K562 (cell line): Measurements from ENCODE around the gene LEPR. TPM values are rescaled to one million over a fixed set of nuclear protein-coding genes. Genes with fewer than 3 reads are reported as not detected.

ENCODE experiments used
- ATAC-seq: fragments of 200-7000 bp; cut with Tn5 transposase; 3 replicates; pipeline ENCODE4 v1.9.1; 2020; ENCODE audit warnings: moderate library complexity
- BruUV-seq: library from RNA; stranded (reverse); fragments of 400-500 nt; replicated peaks from 2 replicates; lab custom pipeline; 2021; lab: Mats Ljungman, UMichigan
- CTCF ChIA-PET: fragments of 300-600 bp; formaldehyde crosslinking; extraction: SDS; loops from one replicate; lab custom pipeline; 2021; ENCODE audit warnings: low intra/inter-chr PET ratio; lab: Yijun Ruan, JAX
- POLR2A ChIA-PET: fragments of 300-600, 350-650 bp; sonication (Branson Sonifier 250); formaldehyde crosslinking; extraction: SDS; loops from one replicate; lab custom pipeline; 2021; ENCODE audit warnings: antibody characterized with exemption, inconsistent platforms; lab: Yijun Ruan, JAX
- DNase-seq, 4 experiments: peaks; one replicate each; pipeline versions ENCODE4 v3.0.0 to v3.0.0-alpha.2; 2011 to 2018; ENCODE audit warnings: low spot score in 3 of 4, mixed read lengths in 3 of 4; ENCODE audit errors: extremely low read depth in 1 of 4
- FAIRE-seq: peaks from 2 replicates; lab custom pipeline; 2011; peaks lifted over from hg19 to GRCh38; lab: Jason Lieb, UNC
- H2AFZ ChIP-seq: 2 replicates; pipeline ENCODE4 v1.6.0; 2011; ENCODE audit warnings: low read depth, low read length, control low read depth, inconsistent platforms
- H3K27ac ChIP-seq: fragments of 200-600 bp; 3 replicates; pipeline ENCODE4 v1.8.0; 2011; ENCODE audit warnings: low read depth, mild to moderate bottlenecking, control low read depth, inconsistent platforms, low read length, moderate library complexity, mixed read lengths; ENCODE audit errors: extremely low read depth
- H3K27me3 ChIP-seq, 2 experiments: fragments of 300-600 bp in 1 of 2; 2 replicates in 1 of 2; 3 replicates in 1 of 2; pipeline versions ENCODE4 v1.6.0 to v1.8.0; 2011; ENCODE audit warnings: inconsistent platforms in 2 of 2, low read length in 2 of 2, mild to moderate bottlenecking in 1 of 2, mixed read lengths in 1 of 2, moderate library complexity in 1 of 2; ENCODE audit not compliant: control insufficient read depth in 2 of 2, insufficient read depth in 2 of 2
- H3K36me3 ChIP-seq: fragments of 300-600 bp; 3 replicates; pipeline ENCODE4 v1.8.0; 2011; ENCODE audit warnings: mild to moderate bottlenecking, low read length, inconsistent platforms; ENCODE audit not compliant: control insufficient read depth, insufficient read depth
- H3K4me1 ChIP-seq, 2 experiments: fragments of 200-600 bp in 1 of 2; replicated peaks in 1 of 2; 2 replicates in 1 of 2; 3 replicates in 1 of 2; pipeline versions ENCODE4 v1.5.1 to v1.8.0; 2011; ENCODE audit warnings: inconsistent platforms in 2 of 2, low read length in 2 of 2, mild to moderate bottlenecking in 1 of 2, mixed read lengths in 1 of 2, moderate library complexity in 1 of 2; ENCODE audit not compliant: control insufficient read depth in 2 of 2, insufficient read depth in 2 of 2
- H3K4me2 ChIP-seq: 2 replicates; pipeline ENCODE4 v1.6.1; 2011; ENCODE audit warnings: low read length, control low read depth, inconsistent platforms, mixed read lengths; ENCODE audit not compliant: insufficient read depth
- H3K4me3 ChIP-seq: fragments of 200-600 bp; sonication (generic), shearing (Covaris generic); 2 replicates; pipeline ENCODE4 v1.5.1; 2016; ENCODE audit warnings: control low read depth, inconsistent platforms
- H3K79me2 ChIP-seq: fragments of 200-600 bp; 3 replicates; pipeline ENCODE4 v1.8.0; 2011; ENCODE audit warnings: low read length, inconsistent platforms; ENCODE audit not compliant: control insufficient read depth, insufficient read depth
- H3K9ac ChIP-seq, 2 experiments: 2 replicates each; pipeline versions ENCODE4 v1.6.0 to v1.6.1; 2011; ENCODE audit warnings: low read depth in 2 of 2, low read length in 2 of 2, control low read depth in 1 of 2, inconsistent platforms in 1 of 2, mild to moderate bottlenecking in 1 of 2, mixed read lengths in 1 of 2; ENCODE audit not compliant: insufficient read depth in 1 of 2
- H3K9me1 ChIP-seq: one replicate; pipeline ENCODE4 v1.6.0; 2011; ENCODE audit warnings: inconsistent platforms, mild to moderate bottlenecking, low read length, moderate library complexity; ENCODE audit not compliant: control insufficient read depth, insufficient read depth
- H3K9me3 ChIP-seq: replicated peaks from 2 replicates; pipeline ENCODE4 v1.5.1; 2011; ENCODE audit warnings: low read depth, low read length, inconsistent platforms; ENCODE audit not compliant: control insufficient read depth, insufficient read depth
- H4K20me1 ChIP-seq: replicated peaks from 2 replicates; pipeline ENCODE4 v1.6.1; 2011; ENCODE audit warnings: low read length, inconsistent platforms, mixed read lengths; ENCODE audit not compliant: control insufficient read depth, insufficient read depth
- CBX1 ChIP-seq: sonication (generic); IDR thresholded peaks from 2 replicates; pipeline ENCODE4 v1.6.1; 2016; ENCODE audit warnings: antibody characterized with exemption, low read depth, mild to moderate bottlenecking
- CBX2 ChIP-seq: fragments of 200-600 bp; sonication (generic); IDR thresholded peaks from one replicate; pipeline ENCODE4 v1.6.1; 2012; ENCODE audit warnings: mild to moderate bottlenecking, low read length, inconsistent platforms; ENCODE audit not compliant: insufficient read depth, poor library complexity, severe bottlenecking
- ETV6 ChIP-seq, 3 experiments: fragments of 150-350 bp in 1 of 3; sonication (generic) in 1 of 3; formaldehyde crosslinking in 1 of 3; IDR thresholded peaks; 2 replicates each; pipeline versions ENCODE4 v1.6.1 to v1.8.0; 2014 to 2022; ENCODE audit warnings: borderline replicate concordance in 2 of 3, low read depth in 2 of 3, antibody characterized with exemption in 1 of 3, low read length in 1 of 3, mild to moderate bottlenecking in 1 of 3, missing genetic modification reagents in 1 of 3
- KDM1A ChIP-seq, 2 experiments: fragments of 450-650 bp; IDR thresholded peaks; 2 replicates each; pipeline ENCODE4 v1.6.1; 2016; ENCODE audit warnings: mild to moderate bottlenecking in 2 of 2
- in situ Hi-C: fragments of 300-500 bp; cut with MboI; formaldehyde crosslinking; loops from 4 replicates; pipeline ENCODE4 v1.15.0; 2018; ENCODE audit warnings: inconsistent platforms, mixed read lengths
- intact Hi-C: fragments of 100-400 bp; cut with micrococcal nuclease; formaldehyde crosslinking; loops from 2 replicates; pipeline ENCODE4 v1.14.2; 2022
- polyA plus RNA-seq, 8 experiments: library from polyadenylated mRNA; depleted of rRNA in 4 of 8; stranded (reverse) in 5 of 8; unstranded in 3 of 8; fragments of >200 nt; fragmentation: Nextera tagmentation in 2 of 8; fragmentation: Illumina TruSeq in 1 of 8; extraction: Ambion mirVana in 2 of 8; extraction: Trizol in 1 of 8; gene quantifications; 2 replicates each; pipeline versions ENCODE4 v1.2.1 to v1.2.3, GENCODE V29; 2011 to 2014; ENCODE audit warnings: inconsistent platforms in 1 of 8, missing spikeins in 1 of 8
- total RNA-seq, 7 experiments: library from RNA; depleted of rRNA in 6 of 7; stranded (reverse); fragments of >200 nt in 6 of 7; fragmentation: Illumina TruSeq in 2 of 7; extraction: Trizol in 2 of 7; gene quantifications; 2 replicates each; pipeline versions ENCODE4 v1.2.1 to v1.2.3, GENCODE V29; 2011 to 2021; ENCODE audit warnings: low replicate concordance in 1 of 7
- TF ChIP-seq, protein P1 (sequence below), 3 experiments: IDR thresholded peaks in 2 of 3; conservative IDR thresholded peaks in 1 of 3; 2 replicates each; pipeline ENCODE4 v1.5.1; 2011 to 2012; ENCODE audit warnings: low read length in 3 of 3, mild to moderate bottlenecking in 3 of 3, control low read depth in 2 of 3, improper control_type of control experiment in 1 of 3, inconsistent platforms in 1 of 3, low read depth in 1 of 3, mixed read lengths in 1 of 3, moderate library complexity in 1 of 3; ENCODE audit not compliant: insufficient read depth in 2 of 3
- TF ChIP-seq, protein P2 (sequence below): fragments of 250-450 bp; sonication (Bioruptor Pico); IDR thresholded peaks from 2 replicates; pipeline ENCODE4 v1.8.0; 2021; ENCODE audit warnings: borderline replicate concordance, mild to moderate bottlenecking, moderate library complexity; ENCODE audit not compliant: poor library complexity, severe bottlenecking
- TF ChIP-seq, protein P3 (sequence below): fragments of 450-650 bp; IDR thresholded peaks from 2 replicates; pipeline ENCODE4 v1.6.1; 2016

Gene LEPR
- total and polyA plus RNA-seq, 9 of the 15 experiments (the other 6 are each of a cell fraction or from before 2014, with no cell fraction given), result 12.2 to 111 (median 43.1) TPM

DNA sequence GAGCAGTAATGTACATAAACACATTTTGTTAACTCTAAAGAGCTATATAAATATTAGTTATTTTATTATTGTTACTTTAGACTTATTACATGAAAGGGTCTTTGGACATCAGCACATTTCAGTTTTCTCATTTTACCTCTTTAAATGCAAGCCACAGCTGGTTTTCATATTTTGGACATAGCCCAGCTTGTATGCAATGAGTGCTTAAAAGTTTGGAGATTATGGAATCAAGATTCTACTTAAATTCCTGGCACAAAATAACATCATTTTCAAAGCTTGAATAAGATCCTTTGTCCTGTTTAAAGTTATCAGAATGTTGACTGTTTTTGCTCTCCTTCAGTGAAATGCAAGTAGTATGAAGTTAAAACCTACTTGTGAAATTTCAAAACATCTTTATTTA is 15.5 kb upstream of the LEPR start:
- BruUV-seq, result no TSS peak
- H3K9me1 ChIP-seq, result no peaks in the 10 kb centered on the region
- no peak for DNase-seq
- ATAC-seq, result no peak
- H2AFZ ChIP-seq, result no peak overlapping the region
- POLR2A ChIA-PET, result interaction anchor here (1.4 to 1.9 kb wide), 2 partner anchors 10 to 14 kb away, joined by 7 to 11 read pairs; no protein-coding TSS in a partner anchor
- H3K36me3 ChIP-seq, result peaks cover 96% of the 10 kb centered on the region
- H4K20me1 ChIP-seq, result no peaks in the 10 kb centered on the region
- no peaks in the 10 kb centered on the region for H3K27me3 ChIP-seq
- no peak overlapping the region for H3K9ac ChIP-seq
- in situ Hi-C loops, result no loop called here
- CTCF ChIA-PET, result no interaction called here
- H3K4me1 ChIP-seq, result no peaks in the 10 kb centered on the region; a peak in 1 of 5 replicates
- no peak for FAIRE-seq
- H3K4me3 ChIP-seq, result no peak overlapping the region
- no peaks in the 10 kb centered on the region for H3K9me3 ChIP-seq
- H3K4me2 ChIP-seq, result no peak overlapping the region
- intact Hi-C loops, result no loop called here
- no peaks in the 10 kb centered on the region for H3K79me2 ChIP-seq
- TF ChIP-seq, protein P1, sequence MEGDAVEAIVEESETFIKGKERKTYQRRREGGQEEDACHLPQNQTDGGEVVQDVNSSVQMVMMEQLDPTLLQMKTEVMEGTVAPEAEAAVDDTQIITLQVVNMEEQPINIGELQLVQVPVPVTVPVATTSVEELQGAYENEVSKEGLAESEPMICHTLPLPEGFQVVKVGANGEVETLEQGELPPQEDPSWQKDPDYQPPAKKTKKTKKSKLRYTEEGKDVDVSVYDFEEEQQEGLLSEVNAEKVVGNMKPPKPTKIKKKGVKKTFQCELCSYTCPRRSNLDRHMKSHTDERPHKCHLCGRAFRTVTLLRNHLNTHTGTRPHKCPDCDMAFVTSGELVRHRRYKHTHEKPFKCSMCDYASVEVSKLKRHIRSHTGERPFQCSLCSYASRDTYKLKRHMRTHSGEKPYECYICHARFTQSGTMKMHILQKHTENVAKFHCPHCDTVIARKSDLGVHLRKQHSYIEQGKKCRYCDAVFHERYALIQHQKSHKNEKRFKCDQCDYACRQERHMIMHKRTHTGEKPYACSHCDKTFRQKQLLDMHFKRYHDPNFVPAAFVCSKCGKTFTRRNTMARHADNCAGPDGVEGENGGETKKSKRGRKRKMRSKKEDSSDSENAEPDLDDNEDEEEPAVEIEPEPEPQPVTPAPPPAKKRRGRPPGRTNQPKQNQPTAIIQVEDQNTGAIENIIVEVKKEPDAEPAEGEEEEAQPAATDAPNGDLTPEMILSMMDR (IDR thresholded peaks at IDR 0.05 in 2 of 3, conservative IDR thresholded peaks at IDR 0.05 in 1 of 3; ENCODE audit: insufficient read depth in 2 of 3, low read depth in 1 of 3, low read length in 3 of 3), result no peak
- no peak for TF ChIP-seq CBX2
- no peak for TF ChIP-seq CBX1
- no peak for TF ChIP-seq ETV6 (IDR thresholded peaks at IDR 0.05; ENCODE audit: borderline replicate concordance in 1 of 2, low read depth in 2 of 2, low read length in 1 of 2)
- TF ChIP-seq ETV6 (CRISPR knock-in tag; IDR thresholded peaks at IDR 0.05; ENCODE audit: borderline replicate concordance), result no peak
- TF ChIP-seq, protein P2, sequence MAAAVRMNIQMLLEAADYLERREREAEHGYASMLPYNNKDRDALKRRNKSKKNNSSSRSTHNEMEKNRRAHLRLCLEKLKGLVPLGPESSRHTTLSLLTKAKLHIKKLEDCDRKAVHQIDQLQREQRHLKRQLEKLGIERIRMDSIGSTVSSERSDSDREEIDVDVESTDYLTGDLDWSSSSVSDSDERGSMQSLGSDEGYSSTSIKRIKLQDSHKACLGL (CRISPR knock-in tag), result no peak
- no peak for TF ChIP-seq KDM1A (IDR thresholded peaks at IDR 0.05)
- TF ChIP-seq, protein P3, sequence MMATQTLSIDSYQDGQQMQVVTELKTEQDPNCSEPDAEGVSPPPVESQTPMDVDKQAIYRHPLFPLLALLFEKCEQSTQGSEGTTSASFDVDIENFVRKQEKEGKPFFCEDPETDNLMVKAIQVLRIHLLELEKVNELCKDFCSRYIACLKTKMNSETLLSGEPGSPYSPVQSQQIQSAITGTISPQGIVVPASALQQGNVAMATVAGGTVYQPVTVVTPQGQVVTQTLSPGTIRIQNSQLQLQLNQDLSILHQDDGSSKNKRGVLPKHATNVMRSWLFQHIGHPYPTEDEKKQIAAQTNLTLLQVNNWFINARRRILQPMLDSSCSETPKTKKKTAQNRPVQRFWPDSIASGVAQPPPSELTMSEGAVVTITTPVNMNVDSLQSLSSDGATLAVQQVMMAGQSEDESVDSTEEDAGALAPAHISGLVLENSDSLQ, result no peak
- no peak overlapping the region for H3K27ac ChIP-seq
